HL-60/S4 treated with retinoic acid at 250 ng/mL for 4 days and 3 days (cell line): ENCODE data around the gene CNTNAP2.

ENCODE experiments used
- in situ Hi-C: fragments of 300-500 bp; cut with MboI; formaldehyde crosslinking; loops from 2 replicates; pipeline ENCODE4 v1.7.0; 2022; ENCODE audit warnings: low sequenced_read_pairs

The CNTNAP2 gene

GRCh38 chr7:147298611-147299043, 1182.0 kb downstream of the CNTNAP2 start:
- in situ Hi-C loops: no loop called here

GRCh38 chr7:147300293-147300692, 1183.7 kb downstream of the CNTNAP2 start:
- in situ Hi-C loops: no loop called here

- in situ Hi-C loops: no loop called here
Observed at GRCh38 chr7:147304376-147304775, 1187.8 kb downstream of the CNTNAP2 start.

GRCh38 chr7:147305827-147306226, 1189.2 kb downstream of the CNTNAP2 start:
- in situ Hi-C loops: no loop called here

GRCh38 chr7:147308539-147308938, 1191.9 kb downstream of the CNTNAP2 start:
- in situ Hi-C loops: no loop called here

- in situ Hi-C loops: no loop called here
Observed at GRCh38 chr7:147311336-147311735, 1194.7 kb downstream of the CNTNAP2 start.

GRCh38 chr7:147321504-147321903, 1204.9 kb downstream of the CNTNAP2 start:
- in situ Hi-C loops: no loop called here

GRCh38 chr7:147332988-147333387, 1216.4 kb downstream of the CNTNAP2 start:
- in situ Hi-C loops: no loop called here

GRCh38 chr7:147363101-147363500, 1246.5 kb downstream of the CNTNAP2 start:
- in situ Hi-C loops: no loop called here

GRCh38 chr7:147376192-147376591, 1259.6 kb downstream of the CNTNAP2 start:
- in situ Hi-C loops: no loop called here

- in situ Hi-C loops: no loop called here
Observed at GRCh38 chr7:147380926-147381325, 1264.3 kb downstream of the CNTNAP2 start.

GRCh38 chr7:147394329-147394728, 1277.7 kb downstream of the CNTNAP2 start:
- in situ Hi-C loops: no loop called here

GRCh38 chr7:147400221-147400689, 1283.7 kb downstream of the CNTNAP2 start:
- in situ Hi-C loops: no loop called here

- in situ Hi-C loops: no loop called here
Observed at GRCh38 chr7:147400925-147401324, 1284.3 kb downstream of the CNTNAP2 start.

GRCh38 chr7:147405621-147406020, 1289.0 kb downstream of the CNTNAP2 start:
- in situ Hi-C loops: no loop called here

GRCh38 chr7:147406521-147407135, 1290.0 kb downstream of the CNTNAP2 start:
- in situ Hi-C loops: no loop called here

- in situ Hi-C loops: no loop called here
Observed at GRCh38 chr7:147411096-147411495, 1294.5 kb downstream of the CNTNAP2 start.

- in situ Hi-C loops: no loop called here
Observed at GRCh38 chr7:147412109-147412508, 1295.5 kb downstream of the CNTNAP2 start.

- in situ Hi-C loops: no loop called here
Observed at GRCh38 chr7:147412782-147413556, 1296.4 kb downstream of the CNTNAP2 start.

GRCh38 chr7:147413557-147413870, 1296.9 kb downstream of the CNTNAP2 start:
- in situ Hi-C loops: no loop called here

- in situ Hi-C loops: no loop called here
Observed at GRCh38 chr7:147415991-147416390, 1299.4 kb downstream of the CNTNAP2 start.

GRCh38 chr7:147418966-147419365, 1302.4 kb downstream of the CNTNAP2 start:
- in situ Hi-C loops: no loop called here
